HepG2 (cell line): Measurements from ENCODE around the gene ELP5. TPM values are rescaled to one million over a fixed set of nuclear protein-coding genes. Genes with fewer than 3 reads are reported as not detected.

Source experiments
- ATF2 ChIP-seq: sonication (generic); formaldehyde crosslinking; IDR thresholded peaks from 2 replicates; pipeline ENCODE4 v1.4.0; 2020; ENCODE audit warnings: missing genetic modification reagents
- GATAD1 ChIP-seq: IDR thresholded peaks from 2 replicates; pipeline ENCODE4 v1.6.1; 2016; ENCODE audit warnings: missing genetic modification reagents, missing compliant biosample characterization
- GLMP ChIP-seq: sonication (generic); formaldehyde crosslinking; IDR thresholded peaks from 2 replicates; pipeline ENCODE4 v1.9.0; 2021; ENCODE audit warnings: missing genetic modification reagents, mild to moderate bottlenecking, borderline replicate concordance
- GRHL1 ChIP-seq: sonication (generic); formaldehyde crosslinking; conservative IDR thresholded peaks from 2 replicates; pipeline ENCODE4 v1.8.0; 2022; ENCODE audit warnings: missing genetic modification reagents
- RXRB ChIP-seq: IDR thresholded peaks from 2 replicates; pipeline ENCODE4 v1.6.1; 2016; ENCODE audit warnings: borderline replicate concordance, missing genetic modification reagents, missing compliant biosample characterization
- SATB2 ChIP-seq: sonication (generic); formaldehyde crosslinking; IDR thresholded peaks from 2 replicates; pipeline ENCODE4 v1.5.0; 2020; ENCODE audit warnings: missing genetic modification reagents
- TEAD2 ChIP-seq: sonication (generic); formaldehyde crosslinking; IDR thresholded peaks from 2 replicates; pipeline ENCODE4 v1.9.0; 2021; ENCODE audit warnings: missing genetic modification reagents
- THYN1 ChIP-seq: sonication (generic); formaldehyde crosslinking; IDR thresholded peaks from 2 replicates; pipeline ENCODE4 v1.8.1; 2023; ENCODE audit warnings: low read depth, mild to moderate bottlenecking, moderate library complexity, missing genetic modification reagents, borderline replicate concordance
- YY1 ChIP-seq: IDR thresholded peaks from 2 replicates; pipeline ENCODE4 v1.6.1; 2011; ENCODE audit warnings: low read length, low read depth, moderate library complexity, mild to moderate bottlenecking; ENCODE audit not compliant: insufficient read depth, insufficient replicate concordance
- ZNF639 ChIP-seq: conservative IDR thresholded peaks from 2 replicates; pipeline ENCODE4 v1.6.1; 2018; ENCODE audit warnings: missing genetic modification reagents
- ZNF776 ChIP-seq: sonication (generic); formaldehyde crosslinking; IDR thresholded peaks from 2 replicates; pipeline ENCODE4 v1.4.0; 2020; ENCODE audit warnings: mild to moderate bottlenecking, missing genetic modification reagents
- polyA plus RNA-seq, 8 experiments: library from polyadenylated mRNA; depleted of rRNA in 3 of 8; stranded (reverse) in 7 of 8; unstranded in 1 of 8; fragments of >200 nt; fragmentation: Illumina TruSeq in 4 of 8; extraction: Trizol in 4 of 8; gene quantifications; 2 replicates each; pipeline versions ENCODE4 v1.2.1 to v1.2.3, GENCODE V29; 2011 to 2016; ENCODE audit warnings: low read depth in 4 of 8, missing spikeins in 1 of 8, mixed read lengths in 1 of 8; ENCODE audit not compliant: insufficient read depth in 1 of 8
- total RNA-seq, 5 experiments: library from RNA; depleted of rRNA; stranded (reverse); fragments of >200 nt; fragmentation: Illumina TruSeq; extraction: Trizol; gene quantifications; 2 replicates each; pipeline ENCODE4 v1.2.3, GENCODE V29; 2016; ENCODE audit warnings: low read depth in 1 of 5
- TF ChIP-seq, protein P1 (sequence below): sonication (generic); formaldehyde crosslinking; IDR thresholded peaks from 2 replicates; pipeline ENCODE4 v1.4.0; 2020; ENCODE audit warnings: mild to moderate bottlenecking, low read depth, missing genetic modification reagents
- TF ChIP-seq, protein P2 (sequence below): sonication (generic); formaldehyde crosslinking; conservative IDR thresholded peaks from 2 replicates; pipeline ENCODE4 v1.4.0; 2020; ENCODE audit warnings: missing genetic modification reagents
- TF ChIP-seq, protein P3 (sequence below): sonication (generic); formaldehyde crosslinking; IDR thresholded peaks from 2 replicates; pipeline ENCODE4 v1.5.1; 2020; ENCODE audit warnings: mild to moderate bottlenecking, missing genetic modification reagents

Gene ELP5
- total and polyA plus RNA-seq, 2 of the 13 experiments (the other 11 are each of a cell fraction or from before 2014, with no cell fraction given) = 67.6 to 69.8 TPM

GRCh38 chr17:7234083-7234951, 17.7 kb upstream of the ELP5 start, which contains the start of gene DVL2 (continued):
- TF ChIP-seq GLMP (CRISPR knock-in tag) (no peak), ZNF639 (CRISPR knock-in tag) (peak; percentile 92), GATAD1 (peak; percentile 97), ATF2 (peak; percentile 37; the same call in 1 of the 2 replicates), ZNF776 (CRISPR knock-in tag) (no peak), GRHL1 (CRISPR knock-in tag) (no peak), TEAD2 (CRISPR knock-in tag) (no peak), THYN1 (CRISPR knock-in tag) (peak; percentile 71; the same call in 1 of the 2 replicates), SATB2 (CRISPR knock-in tag) (peak; percentile 58; the same call in 1 of the 2 replicates), YY1 (peak; percentile 71), RXRB (CRISPR knock-in tag) (peak; percentile 76; the same call in 1 of the 2 replicates)
- TF ChIP-seq, protein P1, sequence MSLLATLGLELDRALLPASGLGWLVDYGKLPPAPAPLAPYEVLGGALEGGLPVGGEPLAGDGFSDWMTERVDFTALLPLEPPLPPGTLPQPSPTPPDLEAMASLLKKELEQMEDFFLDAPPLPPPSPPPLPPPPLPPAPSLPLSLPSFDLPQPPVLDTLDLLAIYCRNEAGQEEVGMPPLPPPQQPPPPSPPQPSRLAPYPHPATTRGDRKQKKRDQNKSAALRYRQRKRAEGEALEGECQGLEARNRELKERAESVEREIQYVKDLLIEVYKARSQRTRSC (CRISPR knock-in tag) = no peak; the same call in 1 of the 2 replicates
- TF ChIP-seq, protein P2, sequence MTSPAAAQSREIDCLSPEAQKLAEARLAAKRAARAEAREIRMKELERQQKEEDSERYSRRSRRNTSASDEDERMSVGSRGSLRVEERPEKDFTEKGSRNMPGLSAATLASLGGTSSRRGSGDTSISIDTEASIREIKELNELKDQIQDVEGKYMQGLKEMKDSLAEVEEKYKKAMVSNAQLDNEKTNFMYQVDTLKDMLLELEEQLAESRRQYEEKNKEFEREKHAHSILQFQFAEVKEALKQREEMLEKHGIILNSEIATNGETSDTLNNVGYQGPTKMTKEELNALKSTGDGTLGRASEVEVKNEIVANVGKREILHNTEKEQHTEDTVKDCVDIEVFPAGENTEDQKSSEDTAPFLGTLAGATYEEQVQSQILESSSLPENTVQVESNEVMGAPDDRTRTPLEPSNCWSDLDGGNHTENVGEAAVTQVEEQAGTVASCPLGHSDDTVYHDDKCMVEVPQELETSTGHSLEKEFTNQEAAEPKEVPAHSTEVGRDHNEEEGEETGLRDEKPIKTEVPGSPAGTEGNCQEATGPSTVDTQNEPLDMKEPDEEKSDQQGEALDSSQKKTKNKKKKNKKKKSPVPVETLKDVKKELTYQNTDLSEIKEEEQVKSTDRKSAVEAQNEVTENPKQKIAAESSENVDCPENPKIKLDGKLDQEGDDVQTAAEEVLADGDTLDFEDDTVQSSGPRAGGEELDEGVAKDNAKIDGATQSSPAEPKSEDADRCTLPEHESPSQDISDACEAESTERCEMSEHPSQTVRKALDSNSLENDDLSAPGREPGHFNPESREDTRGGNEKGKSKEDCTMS = no peak
- TF ChIP-seq, protein P3, sequence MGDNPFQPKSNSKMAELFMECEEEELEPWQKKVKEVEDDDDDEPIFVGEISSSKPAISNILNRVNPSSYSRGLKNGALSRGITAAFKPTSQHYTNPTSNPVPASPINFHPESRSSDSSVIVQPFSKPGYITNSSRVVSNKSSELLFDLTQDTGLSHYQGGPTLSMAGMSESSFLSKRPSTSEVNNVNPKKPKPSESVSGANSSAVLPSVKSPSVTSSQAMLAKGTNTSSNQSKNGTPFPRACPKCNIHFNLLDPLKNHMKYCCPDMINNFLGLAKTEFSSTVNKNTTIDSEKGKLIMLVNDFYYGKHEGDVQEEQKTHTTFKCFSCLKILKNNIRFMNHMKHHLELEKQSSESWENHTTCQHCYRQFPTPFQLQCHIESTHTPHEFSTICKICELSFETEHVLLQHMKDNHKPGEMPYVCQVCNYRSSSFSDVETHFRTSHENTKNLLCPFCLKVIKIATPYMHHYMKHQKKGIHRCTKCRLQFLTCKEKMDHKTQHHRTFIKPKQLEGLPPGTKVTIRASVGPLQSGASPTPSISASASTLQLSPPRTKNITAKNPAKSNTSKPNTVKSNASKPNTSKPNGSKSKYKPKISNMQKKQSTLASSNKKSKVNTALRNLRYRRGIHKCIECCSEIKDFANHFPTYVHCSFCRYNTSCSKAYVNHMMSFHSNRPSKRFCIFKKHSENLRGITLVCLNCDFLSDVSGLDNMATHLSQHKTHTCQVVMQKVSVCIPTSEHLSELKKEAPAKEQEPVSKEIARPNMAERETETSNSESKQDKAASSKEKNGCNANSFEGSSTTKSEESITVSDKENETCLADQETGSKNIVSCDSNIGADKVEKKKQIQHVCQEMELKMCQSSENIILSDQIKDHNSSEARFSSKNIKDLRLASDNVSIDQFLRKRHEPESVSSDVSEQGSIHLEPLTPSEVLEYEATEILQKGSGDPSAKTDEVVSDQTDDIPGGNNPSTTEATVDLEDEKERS (CRISPR knock-in tag) = no peak; the same call in 1 of the 2 replicates
